HepG2 (cell line): ENCODE measurements around the gene HES3. TPM values are rescaled to one million over a fixed set of nuclear protein-coding genes. Genes with fewer than 3 reads are reported as not detected.

Experiments
- ATAC-seq: fragments of 200-7000 bp; cut with Tn5 transposase; 3 replicates; pipeline ENCODE4 v1.9.1; 2020; ENCODE audit warnings: mild to moderate bottlenecking, moderate library complexity
- BruUV-seq: library from RNA; stranded (reverse); fragments of 400-500 nt; replicated peaks from 2 replicates; lab custom pipeline; 2021; lab: Mats Ljungman, UMichigan
- CTCF ChIA-PET: fragments of 300-600 bp; formaldehyde crosslinking; extraction: SDS; loops from one replicate; lab custom pipeline; 2021; ENCODE audit warnings: low total read pairs, inconsistent platforms, low intra/inter-chr PET ratio; lab: Yijun Ruan, JAX
- POLR2A ChIA-PET: fragments of 350-600 bp; sonication (Branson Sonifier 250); formaldehyde crosslinking; loops from one replicate; lab custom pipeline; 2020; ENCODE audit warnings: antibody characterized with exemption, inconsistent platforms; lab: Yijun Ruan, JAX
- DNase-seq: peaks from one replicate; pipeline ENCODE4 v3.0.0-alpha.2; 2015; ENCODE audit warnings: low spot score
- FAIRE-seq: peaks from 3 replicates; lab custom pipeline; 2011; peaks lifted over from hg19 to GRCh38; lab: Jason Lieb, UNC
- H2AFZ ChIP-seq: one replicate; pipeline ENCODE4 v1.6.1; 2011; ENCODE audit warnings: low read length, inconsistent platforms
- H3K27ac ChIP-seq: fragments of 300-600 bp; 3 replicates; pipeline ENCODE4 v1.8.0; 2011; ENCODE audit warnings: mixed run types, mild to moderate bottlenecking, mixed read lengths, low read length, inconsistent platforms; ENCODE audit not compliant: insufficient read depth; ENCODE audit errors: extremely low read length
- H3K27me3 ChIP-seq, 2 experiments: fragments of 200-600 bp in 1 of 2; 2 replicates in 1 of 2; 3 replicates in 1 of 2; pipeline versions ENCODE4 v1.6.0 to v1.8.0; 2011; ENCODE audit warnings: low read length in 2 of 2, mild to moderate bottlenecking in 2 of 2, moderate library complexity in 2 of 2, inconsistent platforms in 1 of 2; ENCODE audit not compliant: insufficient read depth in 2 of 2, control insufficient read depth in 1 of 2
- H3K36me3 ChIP-seq, 2 experiments: fragments of 200-600 bp in 1 of 2; replicated peaks in 1 of 2; 2 replicates in 1 of 2; 3 replicates in 1 of 2; pipeline versions ENCODE4 v1.5.1 to v1.8.0; 2011; ENCODE audit warnings: low read length in 2 of 2, inconsistent platforms in 1 of 2; ENCODE audit not compliant: insufficient read depth in 2 of 2, control insufficient read depth in 1 of 2
- H3K4me1 ChIP-seq: 2 replicates; pipeline ENCODE4 v1.5.1; 2012; ENCODE audit warnings: low read length, inconsistent platforms; ENCODE audit not compliant: insufficient read depth
- H3K4me2 ChIP-seq: 2 replicates; pipeline ENCODE4 v1.6.0; 2011; ENCODE audit warnings: low read depth, low read length, inconsistent platforms
- H3K4me3 ChIP-seq, 3 experiments: fragments of 200-600 bp in 1 of 3; sonication (generic), shearing (Covaris generic) in 1 of 3; replicated peaks in 1 of 3; 2 replicates each; pipeline ENCODE4 v1.5.1; 2011 to 2016; ENCODE audit warnings: low read length in 3 of 3, inconsistent platforms in 2 of 3, low read depth in 2 of 3, mild to moderate bottlenecking in 2 of 3, control low read depth in 1 of 3, mixed read lengths in 1 of 3; ENCODE audit not compliant: insufficient read depth in 1 of 3
- H3K79me2 ChIP-seq: one replicate; pipeline ENCODE4 v1.6.1; 2011; ENCODE audit warnings: low read length, inconsistent platforms; ENCODE audit not compliant: insufficient read depth
- H3K9ac ChIP-seq: 2 replicates; pipeline ENCODE4 v1.6.0; 2011; ENCODE audit warnings: mild to moderate bottlenecking, low read depth, low read length, inconsistent platforms; ENCODE audit not compliant: insufficient read depth
- H3K9me3 ChIP-seq: 2 replicates; pipeline ENCODE4 v1.5.1; 2012; ENCODE audit warnings: mild to moderate bottlenecking, low read length
- H4K20me1 ChIP-seq: 2 replicates; pipeline ENCODE4 v1.6.0; 2011; ENCODE audit warnings: inconsistent platforms, mild to moderate bottlenecking, low read length, moderate library complexity; ENCODE audit not compliant: insufficient read depth
- HOXA7 ChIP-seq: sonication (generic); formaldehyde crosslinking; IDR thresholded peaks from 2 replicates; pipeline ENCODE4 v1.8.1; 2022; ENCODE audit warnings: mild to moderate bottlenecking, missing genetic modification reagents, moderate library complexity
- MED1 ChIP-seq: sonication (generic); formaldehyde crosslinking; IDR thresholded peaks from 2 replicates; pipeline ENCODE4 v1.4.0; 2020; ENCODE audit warnings: missing genetic modification reagents
- MXD4 ChIP-seq: IDR thresholded peaks from 2 replicates; pipeline ENCODE4 v1.6.1; 2016; ENCODE audit warnings: mild to moderate bottlenecking, missing biosample characterization, missing genetic modification reagents
- NFRKB ChIP-seq: fragments of 450-650 bp; IDR thresholded peaks from 2 replicates; pipeline ENCODE4 v1.6.1; 2017
- THAP11 ChIP-seq: IDR thresholded peaks from 2 replicates; pipeline ENCODE4 v1.6.1; 2016; ENCODE audit warnings: missing biosample characterization, missing genetic modification reagents
- YY1 ChIP-seq: IDR thresholded peaks from 2 replicates; pipeline ENCODE4 v1.6.1; 2011; ENCODE audit warnings: low read length, low read depth, moderate library complexity, mild to moderate bottlenecking; ENCODE audit not compliant: insufficient read depth, insufficient replicate concordance
- ZFP36L1 ChIP-seq: sonication (generic); formaldehyde crosslinking; IDR thresholded peaks from 2 replicates; pipeline ENCODE4 v1.8.0; 2022; ENCODE audit warnings: mild to moderate bottlenecking, missing genetic modification reagents, moderate library complexity
- ZNF382 ChIP-seq: sonication (generic); formaldehyde crosslinking; IDR thresholded peaks from 2 replicates; pipeline ENCODE4 v1.5.0; 2020; ENCODE audit warnings: missing genetic modification reagents, mild to moderate bottlenecking, borderline replicate concordance
- ZNF577 ChIP-seq: sonication (generic); formaldehyde crosslinking; IDR thresholded peaks from 2 replicates; pipeline ENCODE4 v1.4.0; 2020; ENCODE audit warnings: mild to moderate bottlenecking, low read depth, missing genetic modification reagents, borderline replicate concordance
- ZNF788 ChIP-seq: sonication (generic); formaldehyde crosslinking; IDR thresholded peaks from 2 replicates; pipeline ENCODE4 v1.5.0; 2020; ENCODE audit warnings: mild to moderate bottlenecking, missing genetic modification reagents, borderline replicate concordance
- ZNF841 ChIP-seq: sonication (generic); formaldehyde crosslinking; IDR thresholded peaks from 2 replicates; pipeline ENCODE4 v1.8.1; 2023; ENCODE audit warnings: missing genetic modification reagents, borderline replicate concordance
- WGBS: methylation state at CpG from one replicate; pipeline ENCODE4 v1.1.6; 2017; ENCODE audit warnings: low lambda C conversion rate; 5-methylcytosine and 5-hydroxymethylcytosine counted together
- in situ Hi-C: cut with HindIII; loops from 2 replicates; pipeline ENCODE4 v1.10.0; 2017; ENCODE audit warnings: low pct_unique_long_range_greater_than_20kb; ENCODE audit not compliant: extremely low pct_ligation_motif_present
- intact Hi-C: fragments of 100-400 bp; cut with micrococcal nuclease; formaldehyde crosslinking; loops from one replicate; pipeline ENCODE4 v1.10.0; 2022; ENCODE audit not compliant: unreplicated experiment
- polyA plus RNA-seq, 8 experiments: library from polyadenylated mRNA; depleted of rRNA in 3 of 8; stranded (reverse) in 7 of 8; unstranded in 1 of 8; fragments of >200 nt; fragmentation: Illumina TruSeq in 4 of 8; extraction: Trizol in 4 of 8; gene quantifications; 2 replicates each; pipeline versions ENCODE4 v1.2.1 to v1.2.3, GENCODE V29; 2011 to 2016; ENCODE audit warnings: low read depth in 4 of 8, missing spikeins in 1 of 8, mixed read lengths in 1 of 8; ENCODE audit not compliant: insufficient read depth in 1 of 8
- total RNA-seq, 5 experiments: library from RNA; depleted of rRNA; stranded (reverse); fragments of >200 nt; fragmentation: Illumina TruSeq; extraction: Trizol; gene quantifications; 2 replicates each; pipeline ENCODE4 v1.2.3, GENCODE V29; 2016; ENCODE audit warnings: low read depth in 1 of 5
- TF ChIP-seq, protein P1 (sequence below): sonication (generic); formaldehyde crosslinking; IDR thresholded peaks from 2 replicates; pipeline ENCODE4 v1.4.0; 2020; ENCODE audit warnings: missing genetic modification reagents
- TF ChIP-seq, protein P2 (sequence below): sonication (generic); formaldehyde crosslinking; IDR thresholded peaks from 2 replicates; pipeline ENCODE4 v1.9.0; 2021; ENCODE audit warnings: missing genetic modification reagents, mild to moderate bottlenecking, borderline replicate concordance
- TF ChIP-seq, protein P3 (sequence below): IDR thresholded peaks from 2 replicates; pipeline ENCODE4 v1.6.1; 2016; ENCODE audit warnings: low read depth

The HES3 gene
- total and polyA plus RNA-seq, 2 of the 13 experiments (the other 11 are each of a cell fraction or from before 2014, with no cell fraction given): not detected

DNA sequence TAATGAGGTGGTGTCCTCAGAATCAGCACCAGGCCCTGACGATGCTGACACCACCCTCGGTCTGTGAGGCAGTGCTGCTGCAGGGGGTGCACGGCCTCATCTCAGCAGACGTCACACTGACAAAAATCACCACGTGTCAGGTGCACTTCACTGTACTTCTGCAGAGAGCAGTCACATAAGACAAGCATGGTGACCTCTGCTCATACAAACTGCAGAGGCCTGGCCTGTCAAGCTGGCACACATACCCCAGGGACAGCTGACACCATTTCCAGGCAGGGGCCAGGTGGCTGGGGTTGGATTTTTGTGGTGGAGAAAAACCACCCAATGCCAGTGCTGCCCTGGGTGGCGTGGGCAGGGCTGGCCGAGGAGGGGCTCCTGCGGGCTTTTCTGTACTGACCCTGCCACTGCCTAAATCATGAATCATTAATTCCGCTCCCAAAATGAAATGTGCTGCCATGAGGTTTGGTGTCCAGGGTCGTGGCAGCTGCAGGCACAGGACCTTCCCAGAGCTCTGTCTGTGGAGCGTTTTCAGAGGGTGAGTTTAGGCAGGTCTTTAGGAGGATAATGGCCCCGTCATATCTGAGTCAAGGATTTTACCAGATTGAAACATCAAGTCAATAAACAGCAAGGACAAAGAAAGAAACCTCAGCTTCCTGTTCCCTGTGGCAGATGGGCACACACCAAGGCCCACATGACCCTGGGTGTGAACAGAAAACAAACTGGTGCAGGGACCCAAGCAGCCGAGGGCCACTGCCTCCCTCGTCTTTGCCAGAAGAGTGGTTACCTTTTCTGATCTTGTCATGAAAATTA is 50.3 kb downstream of the HES3 start:
- H3K27ac ChIP-seq: no peak overlapping the region

More for the DNA sequence above, 50.3 kb downstream of the HES3 start:
- H3K9ac ChIP-seq: no peak overlapping the region
- intact Hi-C loops (no loop called here), in situ Hi-C loops (no loop called here)
- ChIA-PET CTCF (no interaction called here), POLR2A (no interaction called here)
- WGBS: 96% methylated on average over 8 of the region's 14 CpGs
- H3K9me3 ChIP-seq: no peaks in the 10 kb centered on the region
- no peak for FAIRE-seq
- DNase-seq: no peak
- no peak overlapping the region for H3K4me3 ChIP-seq
- H3K79me2 ChIP-seq: no peaks in the 10 kb centered on the region
- no peak overlapping the region for H3K4me2 ChIP-seq
- peaks cover 13% of the 10 kb centered on the region for H3K4me1 ChIP-seq
- TF ChIP-seq YY1 (no peak), ZFP36L1 (CRISPR knock-in tag) (no peak), NFRKB (no peak), HOXA7 (no peak), ZNF382 (CRISPR knock-in tag) (no peak), ZNF788 (CRISPR knock-in tag) (no peak), MED1 (CRISPR knock-in tag) (no peak), ZNF841 (CRISPR knock-in tag) (no peak), ZNF577 (CRISPR knock-in tag) (no peak), MXD4 (CRISPR knock-in tag) (no peak), THAP11 (CRISPR knock-in tag) (no peak)
- TF ChIP-seq, protein P1, sequence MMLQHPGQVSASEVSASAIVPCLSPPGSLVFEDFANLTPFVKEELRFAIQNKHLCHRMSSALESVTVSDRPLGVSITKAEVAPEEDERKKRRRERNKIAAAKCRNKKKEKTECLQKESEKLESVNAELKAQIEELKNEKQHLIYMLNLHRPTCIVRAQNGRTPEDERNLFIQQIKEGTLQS (CRISPR knock-in tag): no peak
- TF ChIP-seq, protein P2, sequence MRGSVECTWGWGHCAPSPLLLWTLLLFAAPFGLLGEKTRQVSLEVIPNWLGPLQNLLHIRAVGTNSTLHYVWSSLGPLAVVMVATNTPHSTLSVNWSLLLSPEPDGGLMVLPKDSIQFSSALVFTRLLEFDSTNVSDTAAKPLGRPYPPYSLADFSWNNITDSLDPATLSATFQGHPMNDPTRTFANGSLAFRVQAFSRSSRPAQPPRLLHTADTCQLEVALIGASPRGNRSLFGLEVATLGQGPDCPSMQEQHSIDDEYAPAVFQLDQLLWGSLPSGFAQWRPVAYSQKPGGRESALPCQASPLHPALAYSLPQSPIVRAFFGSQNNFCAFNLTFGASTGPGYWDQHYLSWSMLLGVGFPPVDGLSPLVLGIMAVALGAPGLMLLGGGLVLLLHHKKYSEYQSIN: no peak
- TF ChIP-seq, protein P3, sequence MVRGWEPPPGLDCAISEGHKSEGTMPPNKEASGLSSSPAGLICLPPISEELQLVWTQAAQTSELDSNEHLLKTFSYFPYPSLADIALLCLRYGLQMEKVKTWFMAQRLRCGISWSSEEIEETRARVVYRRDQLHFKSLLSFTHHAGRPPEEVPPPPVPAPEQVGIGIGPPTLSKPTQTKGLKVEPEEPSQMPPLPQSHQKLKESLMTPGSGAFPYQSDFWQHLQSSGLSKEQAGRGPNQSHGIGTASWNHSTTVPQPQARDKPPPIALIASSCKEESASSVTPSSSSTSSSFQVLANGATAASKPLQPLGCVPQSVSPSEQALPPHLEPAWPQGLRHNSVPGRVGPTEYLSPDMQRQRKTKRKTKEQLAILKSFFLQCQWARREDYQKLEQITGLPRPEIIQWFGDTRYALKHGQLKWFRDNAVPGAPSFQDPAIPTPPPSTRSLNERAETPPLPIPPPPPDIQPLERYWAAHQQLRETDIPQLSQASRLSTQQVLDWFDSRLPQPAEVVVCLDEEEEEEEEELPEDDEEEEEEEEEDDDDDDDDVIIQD (CRISPR knock-in tag): no peak
- no peak overlapping the region for H2AFZ ChIP-seq
- no peaks in the 10 kb centered on the region for H4K20me1 ChIP-seq
- H3K27me3 ChIP-seq: no peaks in the 10 kb centered on the region
- no peak for ATAC-seq
- H3K36me3 ChIP-seq: peaks cover 9 to 36% of the 10 kb centered on the region in 2 experiments; a peak in 4 of 5 replicates
- BruUV-seq: no TSS peak
